ENCODE data around the gene CREG2. TPM values are rescaled to one million over a fixed set of nuclear protein-coding genes. Genes with fewer than 3 reads are reported as not detected.
A peak's percentile ranks its signal among the peaks of the same experiment; 100 is the strongest.

The CREG2 gene
- polyA plus RNA-seq, 1 of the 3 experiments (the other 2 are of a cell fraction), result 1.4 TPM

DNA sequence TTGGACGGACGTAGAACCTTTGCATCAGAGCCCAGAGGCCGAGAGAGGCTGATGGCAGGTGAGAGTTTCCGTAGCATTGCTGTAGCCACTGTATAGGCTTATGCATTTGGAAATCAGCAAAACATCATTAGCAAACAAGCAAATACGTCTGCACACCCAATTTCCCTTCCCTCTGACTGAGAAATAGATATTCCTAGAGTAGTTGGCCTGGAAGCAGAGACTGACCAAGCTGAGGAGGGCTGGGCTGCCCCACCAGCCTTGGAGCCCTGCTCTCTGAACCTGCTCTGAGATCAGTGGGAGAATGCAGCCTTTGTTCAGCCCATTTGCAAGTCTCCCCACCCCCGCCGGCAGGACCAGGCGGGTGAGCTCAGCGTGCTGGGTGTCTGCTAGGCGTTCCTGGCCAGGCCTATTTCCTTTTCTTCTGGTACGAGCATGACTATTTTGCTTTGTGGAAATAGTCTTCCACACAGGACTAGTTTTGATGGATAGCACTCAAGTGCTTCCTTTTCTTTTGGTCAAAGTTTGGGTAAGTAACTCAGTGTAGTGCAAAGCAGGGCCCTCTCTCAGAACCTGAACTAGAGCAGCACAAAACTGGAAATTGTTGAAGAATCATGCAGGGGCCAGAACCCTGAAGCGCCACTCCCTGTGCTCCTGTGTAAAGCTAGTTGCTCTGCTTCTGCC lies 56.9 kb downstream of the CREG2 start:
- no peak overlapping the region for H3K9ac ChIP-seq
- no peak for TF ChIP-seq EZH2phosphoT487 (IDR thresholded peaks at IDR 0.05; ENCODE audit: borderline replicate concordance, low read depth)
- no peak overlapping the region for H3K27ac ChIP-seq (ENCODE audit: low read depth in 2 of 2, low read length in 1 of 2)
- no peak overlapping the region for H2AFZ ChIP-seq (ENCODE audit: low read depth)
- H3K4me1 ChIP-seq (ENCODE audit: control insufficient read depth in 1 of 2, insufficient read depth in 2 of 2, low read depth in 1 of 2, low read length in 1 of 2), result no peaks in the 10 kb centered on the region; a peak in 1 of 4 replicates
- no peak overlapping the region for H3K4me3 ChIP-seq (ENCODE audit: low read depth in 2 of 2, low read length in 1 of 2)
- H3F3A ChIP-seq (replicated peaks; ENCODE audit: insufficient read depth), result peaks cover 12% of the 10 kb centered on the region
- CTCF ChIA-PET, result interaction anchor here (1.3 to 6.5 kb wide), 2 partner anchors 11 to 57 kb away, joined by 5 to 40 read pairs; partner anchors contain the start of gene CREG2
- no peaks in the 10 kb centered on the region for H3K9me2 ChIP-seq
- no peaks in the 10 kb centered on the region for H3K36me3 ChIP-seq (replicated peaks in 1 of 2; ENCODE audit: control insufficient read depth in 1 of 2, insufficient read depth in 2 of 2, low read length in 1 of 2)
- H3K9me3 ChIP-seq, result no peaks in the 10 kb centered on the region
- POLR2A ChIA-PET, result interaction anchor here (0.6 kb wide), 1 partner anchor 21 kb away, joined by 3 read pairs; no protein-coding TSS in a partner anchor
- H4K20me1 ChIP-seq (ENCODE audit: insufficient read depth), result no peaks in the 10 kb centered on the region
- H3K79me2 ChIP-seq (ENCODE audit: insufficient read depth), result no peaks in the 10 kb centered on the region
- WGBS (ENCODE audit: low lambda C conversion rate), result 89% methylated on average over 6 of the region's 12 CpGs
- no peaks in the 10 kb centered on the region for H3K27me3 ChIP-seq (ENCODE audit: insufficient read depth)
- H3K4me2 ChIP-seq, result no peak overlapping the region
- DNase-seq, result no peak

DNA sequence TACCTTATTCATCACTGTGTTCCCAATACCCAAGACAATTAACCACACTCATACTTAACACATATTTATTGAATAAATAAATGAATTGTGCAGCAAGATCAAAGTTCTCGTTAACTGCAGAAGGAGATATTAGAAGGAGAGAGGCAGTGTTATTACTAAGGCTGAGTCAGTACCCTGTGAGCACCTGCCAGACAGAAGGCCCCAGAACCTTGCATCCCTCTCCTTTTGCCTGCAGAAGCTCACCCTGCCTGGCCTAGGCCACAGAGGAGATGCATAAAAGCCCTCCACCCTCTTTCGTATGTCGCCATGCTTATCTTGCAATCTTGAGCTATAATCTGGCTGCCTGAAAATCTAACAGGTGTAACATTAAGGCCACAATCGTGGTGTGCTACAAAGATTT lies 58.3 kb downstream of the CREG2 start:
- Histone ChIP-seq H3K79me2 (ENCODE audit: insufficient read depth) (no peaks in the 10 kb centered on the region), H3K9me2 (no peaks in the 10 kb centered on the region), H3K27me3 (ENCODE audit: insufficient read depth) (no peaks in the 10 kb centered on the region), H2AFZ (ENCODE audit: low read depth) (peak overlapping the region; percentile 80), H3K4me3 (ENCODE audit: low read depth in 2 of 2, low read length in 1 of 2) (no peak overlapping the region), H3F3A (replicated peaks; ENCODE audit: insufficient read depth) (peaks cover 12% of the 10 kb centered on the region), H4K20me1 (ENCODE audit: insufficient read depth) (no peaks in the 10 kb centered on the region), H3K4me2 (no peak overlapping the region), H3K9ac (no peak overlapping the region), H3K9me3 (no peaks in the 10 kb centered on the region), H3K27ac (ENCODE audit: low read depth in 2 of 2, low read length in 1 of 2) (no peak overlapping the region), H3K4me1 (ENCODE audit: control insufficient read depth in 1 of 2, insufficient read depth in 2 of 2, low read depth in 1 of 2, low read length in 1 of 2) (no peaks in the 10 kb centered on the region; a peak in 1 of 4 replicates), H3K36me3 (replicated peaks in 1 of 2; ENCODE audit: control insufficient read depth in 1 of 2, insufficient read depth in 2 of 2, low read length in 1 of 2) (no peaks in the 10 kb centered on the region)
- TF ChIP-seq FOXJ3 (CRISPR knock-in tag; IDR thresholded peaks at IDR 0.05) (no peak), NRF1 (IDR thresholded peaks at IDR 0.05; ENCODE audit: low read depth, low read length) (no peak), SMC3 (IDR thresholded peaks at IDR 0.05; ENCODE audit: low read depth, low read length) (no peak), MAX (IDR thresholded peaks at IDR 0.05; ENCODE audit: low read depth) (no peak), PBX3 (IDR thresholded peaks at IDR 0.05) (no peak), USF2 (IDR thresholded peaks at IDR 0.05; ENCODE audit: borderline replicate concordance, low read depth, low read length) (no peak)
- POLR2A ChIA-PET, result no interaction called here
- CTCF ChIA-PET, result interaction anchor here (6.5 kb wide), 1 partner anchor 13 kb away, joined by 40 read pairs; no protein-coding TSS in a partner anchor
- 75% methylated on average over 4 of the region's 4 CpGs for WGBS (ENCODE audit: low lambda C conversion rate)
- DNase-seq, result no peak
